NCI-H510A (cell line): ENCODE measurements around the gene PCAT6.
"Not testable (repeated sequence)": the region's sequence is repeated elsewhere in the genome, so short reads cannot be mapped to it uniquely, and the experiment has no call there.

Experiments used
- DNase-seq: peaks from one replicate; lab custom pipeline; 2025; lab: John Stamatoyannopoulos, UW

The PCAT6 gene

GRCh38 chr1:202807451-202807925 lies 3.3 kb upstream of the PCAT6 start:
- peak; percentile 18 for DNase-seq

- peak; percentile 67 for DNase-seq
Observed at GRCh38 chr1:202807926-202808757, 2.6 kb upstream of the PCAT6 start, which contains the start of gene KDM5B. TSS of gene KDM5B (minus strand) at chr1:202808421. CDS start at chr1:202808305, 116 bp downstream.

GRCh38 chr1:202809597-202810159 lies 1.1 kb upstream of the PCAT6 start:
- no peak for DNase-seq

DNA sequence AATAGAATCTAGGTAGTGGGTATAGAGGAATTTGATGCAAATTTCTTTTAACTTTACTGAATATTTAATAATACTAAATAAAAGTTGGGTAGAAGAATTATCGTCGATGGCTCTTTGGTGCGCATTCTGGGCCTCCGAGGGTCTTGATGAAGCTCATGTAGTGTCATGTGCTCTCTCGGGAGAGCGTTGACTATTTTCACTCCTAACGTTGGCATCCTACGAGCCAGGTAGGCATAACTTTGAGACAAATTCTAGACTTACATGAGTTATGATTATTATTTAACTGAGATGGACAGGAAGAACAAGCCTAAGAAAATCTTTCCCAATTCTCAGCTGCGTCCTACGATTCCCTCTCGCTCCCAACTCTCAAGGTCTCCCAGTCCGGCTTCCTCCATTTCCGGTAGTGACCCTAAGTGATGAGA lies 550 bp upstream of the PCAT6 start:
- DNase-seq: no peak

DNA sequence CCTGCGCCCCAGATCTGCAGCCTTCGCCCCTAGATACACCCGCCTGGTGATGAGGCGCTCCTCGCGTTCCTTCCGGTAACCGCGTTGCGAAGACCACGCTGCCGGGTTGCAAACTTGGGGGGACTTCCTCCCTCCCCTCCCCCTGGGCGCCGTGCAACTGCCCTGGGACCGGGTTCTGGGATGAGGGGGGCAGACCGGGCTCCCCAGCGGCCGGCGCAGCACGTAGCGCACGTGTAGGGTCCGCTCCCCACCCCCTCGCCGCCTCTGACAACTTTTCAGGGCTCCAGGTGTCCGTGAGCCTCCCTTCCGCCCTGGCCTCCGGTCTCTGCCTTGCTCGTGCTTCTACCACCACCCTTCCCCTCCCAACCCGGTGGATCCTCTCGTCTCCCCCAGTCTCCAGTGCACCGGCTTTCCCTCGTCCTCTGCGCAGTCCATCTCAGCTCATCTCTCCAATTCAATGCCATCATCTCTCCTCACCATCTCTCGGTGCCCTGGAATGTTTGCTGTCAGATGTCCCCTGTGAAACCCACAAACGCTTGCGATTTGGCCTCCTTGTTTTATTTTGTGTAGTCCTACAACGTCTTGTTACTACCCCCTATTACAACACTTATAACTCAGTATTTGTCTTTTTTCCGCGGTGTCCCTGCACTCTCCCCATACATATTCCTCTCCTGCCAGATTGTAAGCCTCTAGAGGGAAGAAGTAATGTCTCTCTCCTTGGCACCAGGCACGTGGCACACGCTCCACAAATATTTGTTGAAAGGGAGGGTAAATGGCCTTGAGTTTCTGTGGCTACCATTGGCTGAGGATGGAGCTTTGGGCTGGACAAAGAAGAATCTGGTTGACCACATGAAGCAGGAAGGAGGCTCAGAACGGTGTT lies 782 bp downstream of the PCAT6 start:
- peak; percentile 11 for DNase-seq

DNA sequence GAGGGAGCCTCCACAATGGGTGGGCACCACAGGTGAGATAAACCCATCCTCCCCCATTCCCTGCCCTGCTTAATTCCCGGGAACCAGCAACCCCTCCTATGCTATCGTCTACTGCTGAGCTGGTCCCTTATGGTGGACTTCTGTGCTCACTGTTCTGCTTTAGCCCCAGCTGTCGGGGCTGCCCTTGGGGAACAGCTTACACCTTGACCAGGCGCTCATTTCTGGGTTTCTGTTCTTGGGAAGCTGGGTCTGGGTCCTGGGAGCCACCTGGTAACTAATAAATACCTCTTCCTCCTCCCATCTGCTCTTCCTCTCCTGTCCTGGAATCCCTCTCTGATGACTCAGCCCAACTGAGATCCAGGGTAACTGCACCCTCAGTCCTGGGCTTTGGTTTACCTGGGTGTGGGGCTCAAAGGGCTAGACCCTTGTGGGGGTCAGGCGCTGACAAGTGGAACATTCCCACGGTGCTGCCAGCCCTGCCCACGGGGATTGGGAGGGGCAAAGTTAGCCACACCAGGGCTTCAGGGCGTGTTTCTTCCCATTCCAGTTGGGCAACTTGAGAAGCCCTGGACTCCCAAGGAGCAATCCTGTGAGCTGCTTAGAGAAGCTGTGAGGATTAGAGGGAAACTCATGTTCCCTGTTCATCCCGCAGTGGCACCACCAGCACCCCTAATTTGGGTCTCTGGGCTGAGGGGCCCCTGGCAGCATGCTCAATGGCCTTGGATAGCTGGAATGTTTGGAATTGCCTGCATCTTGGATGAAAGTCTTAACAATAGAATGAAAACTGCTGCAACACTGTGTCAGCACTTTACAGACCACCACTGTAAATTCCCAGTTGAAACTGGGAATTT lies 1.6 kb downstream of the PCAT6 start:
- no peak for DNase-seq

- DNase-seq: no peak
Observed at GRCh38 chr1:202815120-202815519, 4.4 kb downstream of the PCAT6 start.

GRCh38 chr1:202818819-202819218 lies 8.1 kb downstream of the PCAT6 start:
- DNase-seq: no peak

DNA sequence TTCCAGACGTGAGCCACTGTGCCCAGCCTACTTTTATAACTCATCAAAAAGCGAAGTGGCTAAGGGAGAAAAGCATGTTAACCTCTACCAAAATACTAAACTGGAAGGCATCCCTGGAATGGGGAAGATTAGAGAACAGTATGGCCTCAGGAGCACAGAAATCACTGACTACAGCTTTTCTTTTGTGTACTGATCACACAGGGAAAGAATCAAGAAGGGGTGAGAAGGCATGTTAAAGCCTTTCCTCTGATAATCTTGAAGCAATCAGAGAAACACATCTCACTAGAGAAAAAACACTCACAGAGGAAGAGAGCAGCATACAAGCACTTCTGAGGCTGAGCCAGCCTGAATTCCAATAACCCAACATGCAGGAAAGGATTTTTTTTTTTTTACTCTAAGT lies 10.7 kb downstream of the PCAT6 start:
- no peak for DNase-seq

DNA sequence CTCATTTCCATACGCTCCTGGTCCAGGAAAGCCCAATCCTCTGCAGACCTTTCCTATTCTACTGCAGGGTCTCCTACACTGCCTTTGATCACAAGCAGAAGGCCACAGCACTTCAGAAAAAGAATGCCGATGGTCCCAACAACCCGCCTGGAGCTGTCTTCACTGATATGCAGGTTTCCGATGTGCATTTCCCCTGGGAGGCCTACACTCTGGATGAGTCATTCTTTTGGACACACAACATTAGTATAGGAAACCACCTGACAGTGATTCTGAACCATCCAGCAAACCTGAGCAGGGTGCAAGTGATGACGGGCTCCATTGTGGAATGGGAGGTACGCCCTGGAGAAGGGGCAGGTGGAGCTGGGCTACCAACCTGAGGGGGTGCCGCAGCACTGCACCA lies 15.0 kb downstream of the PCAT6 start:
- DNase-seq: no peak

DNA sequence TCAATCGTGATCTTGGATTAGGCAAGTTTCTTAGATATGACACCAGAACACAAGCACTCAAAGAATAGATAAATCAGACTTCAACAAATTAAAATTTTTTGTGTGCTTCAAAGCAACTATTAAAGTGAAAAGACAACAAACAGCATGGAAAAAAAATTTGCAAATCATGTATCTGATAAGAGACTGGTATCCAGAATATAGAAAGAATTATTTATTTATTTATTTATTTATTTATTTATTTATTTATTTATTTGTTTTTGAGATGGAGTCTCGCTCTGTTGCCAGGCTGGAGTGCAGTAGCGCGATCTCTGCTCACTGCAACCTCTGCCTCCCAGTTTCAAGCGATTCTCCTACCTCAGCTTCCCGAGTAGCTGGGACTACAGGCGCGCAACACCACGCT lies 18.5 kb downstream of the PCAT6 start:
- not testable (repeated sequence) for DNase-seq

GRCh38 chr1:202831906-202832305 lies 21.2 kb downstream of the PCAT6 start:
- no peak for DNase-seq

- DNase-seq: no peak
Observed at GRCh38 chr1:202834771-202835547, 24.2 kb downstream of the PCAT6 start.

- DNase-seq: no peak
Observed at GRCh38 chr1:202835548-202836072, 24.9 kb downstream of the PCAT6 start.

GRCh38 chr1:202836623-202837403 lies 26.1 kb downstream of the PCAT6 start:
- DNase-seq: no peak

GRCh38 chr1:202837746-202838262 lies 27.1 kb downstream of the PCAT6 start:
- no peak for DNase-seq

DNA sequence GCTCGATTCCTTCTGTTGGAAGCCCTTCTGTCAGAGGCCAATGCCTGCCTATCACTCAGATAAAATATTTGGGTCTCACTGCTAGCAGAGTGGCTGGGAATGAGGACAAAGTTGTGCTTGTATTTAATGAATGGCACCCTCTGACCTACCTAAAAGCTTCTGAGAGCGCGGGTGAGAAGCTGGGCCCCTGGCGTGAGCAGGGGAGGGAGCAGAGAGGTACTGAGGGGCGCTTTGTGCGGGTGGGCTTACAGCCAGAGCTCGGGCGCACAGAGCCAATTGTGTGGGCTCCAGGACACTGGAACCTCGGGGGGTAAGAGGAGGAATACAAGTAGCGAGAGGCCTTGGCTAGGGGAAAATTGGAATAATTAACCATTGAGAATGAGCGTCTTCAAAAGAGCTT lies 32.3 kb downstream of the PCAT6 start:
- no peak for DNase-seq

GRCh38 chr1:202844259-202844658 lies 33.5 kb downstream of the PCAT6 start:
- DNase-seq: no peak

DNA sequence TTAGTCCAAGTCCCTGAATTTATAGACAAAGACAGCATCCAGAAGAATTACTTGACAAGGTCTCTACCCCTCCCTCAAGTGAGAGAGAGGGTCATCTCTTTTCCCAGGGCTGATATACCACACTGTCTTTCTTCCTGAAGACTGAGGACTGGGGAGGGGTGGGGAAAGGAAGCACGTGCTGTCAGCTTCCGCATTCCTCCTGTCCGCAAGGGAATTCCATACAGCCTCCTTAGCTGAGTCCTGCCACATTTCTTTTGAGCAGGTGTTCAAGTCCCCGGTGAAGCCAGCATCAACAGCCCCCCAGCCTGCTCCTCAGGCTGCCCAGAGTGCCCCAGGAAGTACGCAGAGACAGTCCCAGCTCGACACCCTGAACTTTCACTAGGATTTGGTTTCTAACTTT lies 34.2 kb downstream of the PCAT6 start:
- no peak for DNase-seq

DNA sequence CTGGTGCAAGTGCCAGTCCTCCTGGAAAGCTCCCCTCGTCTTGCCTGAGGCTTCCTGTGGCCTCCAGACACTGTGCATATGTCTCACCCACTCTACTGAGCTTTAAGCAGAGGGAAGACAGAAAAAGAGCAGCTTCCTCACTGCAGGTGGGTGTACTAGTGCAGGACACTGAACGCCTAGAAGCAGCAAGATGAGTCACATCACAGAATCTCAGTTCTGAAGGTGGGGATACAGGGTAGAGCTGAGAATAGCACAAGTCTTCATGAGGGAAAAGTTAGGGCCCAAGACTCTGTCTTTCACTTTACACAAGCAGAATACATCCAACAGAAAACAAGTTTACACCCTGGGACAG lies 37.4 kb downstream of the PCAT6 start:
- no peak for DNase-seq
